SK-N-SH (cell line): ENCODE measurements around the gene PLEKHG3.

Source experiments
- EP300 ChIP-seq, 2 experiments: IDR thresholded peaks; 2 replicates each; pipeline versions ENCODE4 v1.4.0 to v1.6.1; 2012; ENCODE audit warnings: borderline replicate concordance in 1 of 2, low read depth in 1 of 2, low read length in 1 of 2
- EZH2phosphoT487 ChIP-seq: fragments of 200-600 bp; sonication (generic); IDR thresholded peaks from 2 replicates; pipeline ENCODE4 v1.6.1; 2017; ENCODE audit warnings: low read depth, mixed run types, mild to moderate bottlenecking, antibody characterized with exemption, moderate library complexity, borderline replicate concordance
- GABPA ChIP-seq: IDR thresholded peaks from 2 replicates; pipeline ENCODE4 v1.4.0; 2012; ENCODE audit warnings: low read depth, mild to moderate bottlenecking
- JUND ChIP-seq: IDR thresholded peaks from 2 replicates; pipeline ENCODE4 v1.4.0; 2012
- MXI1 ChIP-seq: IDR thresholded peaks from 2 replicates; pipeline ENCODE4 v1.6.1; 2012; ENCODE audit warnings: mild to moderate bottlenecking, low read depth, low read length, improper control_type of control experiment
- NRF1 ChIP-seq: IDR thresholded peaks from 2 replicates; pipeline ENCODE4 v1.6.1; 2012; ENCODE audit warnings: low read depth, mild to moderate bottlenecking, low read length
- POLR2AphosphoS5 ChIP-seq: IDR thresholded peaks from 2 replicates; pipeline ENCODE4 v1.6.1; 2012; ENCODE audit warnings: low read depth, low read length
- TAF1 ChIP-seq: IDR thresholded peaks from 2 replicates; pipeline ENCODE4 v1.6.1; 2012; ENCODE audit warnings: low read depth, mild to moderate bottlenecking, low read length, moderate library complexity, borderline replicate concordance
- TF ChIP-seq, protein P1 (sequence below): IDR thresholded peaks from 2 replicates; pipeline ENCODE4 v1.6.1; 2012; ENCODE audit warnings: mild to moderate bottlenecking, low read depth, low read length, moderate library complexity
- TF ChIP-seq, protein P2 (sequence below): IDR thresholded peaks from 2 replicates; pipeline ENCODE4 v1.4.0; 2012; ENCODE audit warnings: low read depth
- TF ChIP-seq, protein P3 (sequence below): fragments of 200-600 bp; sonication (generic); IDR thresholded peaks from 2 replicates; pipeline ENCODE4 v1.6.1; 2017; ENCODE audit warnings: antibody characterized with exemption, mild to moderate bottlenecking, moderate library complexity
- TF ChIP-seq, protein P4 (sequence below): IDR thresholded peaks from 2 replicates; pipeline ENCODE4; 2012
- TF ChIP-seq, protein P5 (sequence below): fragments of 150-350 bp; IDR thresholded peaks from 2 replicates; pipeline ENCODE4 v1.6.1; 2017; ENCODE audit warnings: antibody characterized with exemption, low read length, low read depth, borderline replicate concordance

DNA sequence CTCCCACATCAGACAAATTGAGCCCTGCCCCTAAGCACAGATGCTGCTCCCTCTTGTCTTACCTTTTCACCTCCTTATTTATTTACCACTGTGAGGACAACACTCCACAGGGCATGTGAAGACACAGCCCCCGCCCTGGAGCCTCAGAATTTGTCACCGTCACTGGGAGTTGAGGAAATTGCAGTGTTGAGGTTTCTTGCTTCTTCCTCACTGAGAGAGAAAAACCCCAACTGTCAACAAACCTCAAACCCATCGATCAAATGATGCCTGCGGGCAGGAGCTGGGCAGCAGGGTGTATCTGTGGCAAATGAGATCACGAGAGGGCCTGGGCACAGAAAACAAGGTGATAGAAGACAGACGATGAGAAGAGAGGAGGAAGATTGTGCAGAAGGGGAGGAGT is 30.5 kb upstream of the PLEKHG3 start:
- TF ChIP-seq JUND, result no peak
- TF ChIP-seq, protein P1, sequence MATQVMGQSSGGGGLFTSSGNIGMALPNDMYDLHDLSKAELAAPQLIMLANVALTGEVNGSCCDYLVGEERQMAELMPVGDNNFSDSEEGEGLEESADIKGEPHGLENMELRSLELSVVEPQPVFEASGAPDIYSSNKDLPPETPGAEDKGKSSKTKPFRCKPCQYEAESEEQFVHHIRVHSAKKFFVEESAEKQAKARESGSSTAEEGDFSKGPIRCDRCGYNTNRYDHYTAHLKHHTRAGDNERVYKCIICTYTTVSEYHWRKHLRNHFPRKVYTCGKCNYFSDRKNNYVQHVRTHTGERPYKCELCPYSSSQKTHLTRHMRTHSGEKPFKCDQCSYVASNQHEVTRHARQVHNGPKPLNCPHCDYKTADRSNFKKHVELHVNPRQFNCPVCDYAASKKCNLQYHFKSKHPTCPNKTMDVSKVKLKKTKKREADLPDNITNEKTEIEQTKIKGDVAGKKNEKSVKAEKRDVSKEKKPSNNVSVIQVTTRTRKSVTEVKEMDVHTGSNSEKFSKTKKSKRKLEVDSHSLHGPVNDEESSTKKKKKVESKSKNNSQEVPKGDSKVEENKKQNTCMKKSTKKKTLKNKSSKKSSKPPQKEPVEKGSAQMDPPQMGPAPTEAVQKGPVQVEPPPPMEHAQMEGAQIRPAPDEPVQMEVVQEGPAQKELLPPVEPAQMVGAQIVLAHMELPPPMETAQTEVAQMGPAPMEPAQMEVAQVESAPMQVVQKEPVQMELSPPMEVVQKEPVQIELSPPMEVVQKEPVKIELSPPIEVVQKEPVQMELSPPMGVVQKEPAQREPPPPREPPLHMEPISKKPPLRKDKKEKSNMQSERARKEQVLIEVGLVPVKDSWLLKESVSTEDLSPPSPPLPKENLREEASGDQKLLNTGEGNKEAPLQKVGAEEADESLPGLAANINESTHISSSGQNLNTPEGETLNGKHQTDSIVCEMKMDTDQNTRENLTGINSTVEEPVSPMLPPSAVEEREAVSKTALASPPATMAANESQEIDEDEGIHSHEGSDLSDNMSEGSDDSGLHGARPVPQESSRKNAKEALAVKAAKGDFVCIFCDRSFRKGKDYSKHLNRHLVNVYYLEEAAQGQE, result no peak
- TF ChIP-seq, protein P2, sequence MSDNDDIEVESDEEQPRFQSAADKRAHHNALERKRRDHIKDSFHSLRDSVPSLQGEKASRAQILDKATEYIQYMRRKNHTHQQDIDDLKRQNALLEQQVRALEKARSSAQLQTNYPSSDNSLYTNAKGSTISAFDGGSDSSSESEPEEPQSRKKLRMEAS, result no peak
- TF ChIP-seq NRF1, result no peak
- TF ChIP-seq EP300 (IDR thresholded peaks at IDR 0.05; ENCODE audit: borderline replicate concordance in 1 of 2, low read depth in 1 of 2, low read length in 1 of 2), result no peak
- no peak for TF ChIP-seq MXI1
- TF ChIP-seq, protein P3, sequence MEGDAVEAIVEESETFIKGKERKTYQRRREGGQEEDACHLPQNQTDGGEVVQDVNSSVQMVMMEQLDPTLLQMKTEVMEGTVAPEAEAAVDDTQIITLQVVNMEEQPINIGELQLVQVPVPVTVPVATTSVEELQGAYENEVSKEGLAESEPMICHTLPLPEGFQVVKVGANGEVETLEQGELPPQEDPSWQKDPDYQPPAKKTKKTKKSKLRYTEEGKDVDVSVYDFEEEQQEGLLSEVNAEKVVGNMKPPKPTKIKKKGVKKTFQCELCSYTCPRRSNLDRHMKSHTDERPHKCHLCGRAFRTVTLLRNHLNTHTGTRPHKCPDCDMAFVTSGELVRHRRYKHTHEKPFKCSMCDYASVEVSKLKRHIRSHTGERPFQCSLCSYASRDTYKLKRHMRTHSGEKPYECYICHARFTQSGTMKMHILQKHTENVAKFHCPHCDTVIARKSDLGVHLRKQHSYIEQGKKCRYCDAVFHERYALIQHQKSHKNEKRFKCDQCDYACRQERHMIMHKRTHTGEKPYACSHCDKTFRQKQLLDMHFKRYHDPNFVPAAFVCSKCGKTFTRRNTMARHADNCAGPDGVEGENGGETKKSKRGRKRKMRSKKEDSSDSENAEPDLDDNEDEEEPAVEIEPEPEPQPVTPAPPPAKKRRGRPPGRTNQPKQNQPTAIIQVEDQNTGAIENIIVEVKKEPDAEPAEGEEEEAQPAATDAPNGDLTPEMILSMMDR, result no peak
- TF ChIP-seq GABPA, result no peak
- TF ChIP-seq POLR2AphosphoS5, result no peak
- TF ChIP-seq EZH2phosphoT487, result no peak
- TF ChIP-seq TAF1, result no peak
- TF ChIP-seq, protein P4, sequence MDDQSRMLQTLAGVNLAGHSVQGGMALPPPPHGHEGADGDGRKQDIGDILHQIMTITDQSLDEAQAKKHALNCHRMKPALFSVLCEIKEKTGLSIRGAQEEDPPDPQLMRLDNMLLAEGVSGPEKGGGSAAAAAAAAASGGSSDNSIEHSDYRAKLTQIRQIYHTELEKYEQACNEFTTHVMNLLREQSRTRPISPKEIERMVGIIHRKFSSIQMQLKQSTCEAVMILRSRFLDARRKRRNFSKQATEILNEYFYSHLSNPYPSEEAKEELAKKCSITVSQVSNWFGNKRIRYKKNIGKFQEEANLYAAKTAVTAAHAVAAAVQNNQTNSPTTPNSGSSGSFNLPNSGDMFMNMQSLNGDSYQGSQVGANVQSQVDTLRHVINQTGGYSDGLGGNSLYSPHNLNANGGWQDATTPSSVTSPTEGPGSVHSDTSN, result no peak
- TF ChIP-seq, protein P5, sequence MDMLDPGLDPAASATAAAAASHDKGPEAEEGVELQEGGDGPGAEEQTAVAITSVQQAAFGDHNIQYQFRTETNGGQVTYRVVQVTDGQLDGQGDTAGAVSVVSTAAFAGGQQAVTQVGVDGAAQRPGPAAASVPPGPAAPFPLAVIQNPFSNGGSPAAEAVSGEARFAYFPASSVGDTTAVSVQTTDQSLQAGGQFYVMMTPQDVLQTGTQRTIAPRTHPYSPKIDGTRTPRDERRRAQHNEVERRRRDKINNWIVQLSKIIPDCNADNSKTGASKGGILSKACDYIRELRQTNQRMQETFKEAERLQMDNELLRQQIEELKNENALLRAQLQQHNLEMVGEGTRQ, result no peak
